Ovary (tissue), 9 donors: Measurements from ENCODE around the gene THTPA. TPM values are rescaled to one million over a fixed set of nuclear protein-coding genes. Genes with fewer than 3 reads are reported as not detected.
A peak's percentile ranks its signal among the peaks of the same experiment; 100 is the strongest.

ENCODE experiments used
- DNase-seq, 5 donors: peaks; one replicate each; pipeline ENCODE4 v3.0.0-alpha.2; 2019 to 2020
- H3K27ac ChIP-seq, 2 donors: fragments of 200-600 bp; one replicate each; pipeline versions ENCODE4 v1.5.1 to v1.8.0; 2019 to 2022
- H3K27me3 ChIP-seq: fragments of 200-600 bp; one replicate; pipeline ENCODE4 v1.8.0; 2022
- H3K36me3 ChIP-seq: fragments of 200-600 bp; sonication (generic); one replicate; pipeline ENCODE4 v1.5.1; 2019
- H3K4me1 ChIP-seq: one replicate; pipeline ENCODE4 v1.8.1; 2013; ENCODE audit warnings: mild to moderate bottlenecking, moderate library complexity; ENCODE audit not compliant: insufficient read depth
- H3K4me3 ChIP-seq: fragments of 200-600 bp; sonication (generic); one replicate; pipeline ENCODE4 v1.5.1; 2017
- H3K9me3 ChIP-seq, 2 donors: fragments of 200-600 bp in 1 of 2; sonication (generic) in 1 of 2; one replicate each; pipeline versions ENCODE4 v1.5.1 to v1.8.1; 2013 to 2019; ENCODE audit warnings: mild to moderate bottlenecking in 1 of 2, moderate library complexity in 1 of 2
- EP300 ChIP-seq: sonication (generic); formaldehyde crosslinking; IDR thresholded peaks from one replicate; pipeline ENCODE4 v1.6.1; 2017; ENCODE audit warnings: antibody characterized with exemption
- POLR2A ChIP-seq: fragments of 450-650 bp; IDR thresholded peaks from one replicate; pipeline ENCODE4 v1.6.1; 2017; ENCODE audit warnings: antibody characterized with exemption, mild to moderate bottlenecking, moderate library complexity
- WGBS, 3 donors: extraction: QIAGEN DNeasy Blood & Tissue Kit in 1 of 3; methylation state at CpG; one replicate each; pipeline versions ENCODE4 v1.1.5 to v1.1.7; 2013 to 2017; 5-methylcytosine and 5-hydroxymethylcytosine counted together
- intact Hi-C, 4 donors: fragments of 100-400 bp; cut with DNase I; formaldehyde crosslinking; loops; one replicate each; pipeline versions ENCODE4 v1.11.0 to v1.15.1; 2022 to 2023
- polyA plus RNA-seq, 2 donors: library from polyadenylated mRNA; stranded (reverse); fragments of 200-250 nt in 1 of 2; fragments of 350-450 nt in 1 of 2; fragmentation: Illumina TruSeq in 1 of 2; extraction: RNeasy Lipid Tissue Mini Kit (QIAGEN cat#74804) in 1 of 2; gene quantifications; one replicate each; pipeline ENCODE4 v1.2.3, GENCODE V29; 2013 to 2014
- total RNA-seq, 7 donors: library from RNA; depleted of rRNA in 2 of 7; stranded (reverse); fragments of >200 nt in 2 of 7; fragmentation: NEBNext Ultra II Directional in 3 of 7; extraction: Animal tissue kit (Norgen Biotek cat#: 25700) in 3 of 7; gene quantifications; one replicate each; pipeline versions ENCODE4 v1.1.0 to v1.2.4, GENCODE V29; 2016 to 2023
- TF ChIP-seq, protein P1 (sequence below), 3 donors: fragments of 450-650 bp in 2 of 3; fragments of 200-600 bp in 1 of 3; IDR thresholded peaks; one replicate each; pipeline versions ENCODE4 v1.5.1 to v1.8.0; 2016 to 2022; ENCODE audit warnings: antibody characterized with exemption in 3 of 3, mild to moderate bottlenecking in 1 of 3
- donor health status: DM: no; HTN: no; CAD: no; lungs with moderate emphysema.
- donor health status: DM: no; HTN: no; CAD: no.
- donor health status: Bipolar disorder and iron deficiency.
- donor health status: DM: yes; HTN: yes; CAD: no.
- donor health status: DM: no; HTN: no; CAD: no.
- donor health status: DM: yes; HTN: yes; CAD: no.

THTPA gene
- total and polyA plus RNA-seq, 9 donors, result 11.5 to 22.3 (median 19.4) TPM

DNA sequence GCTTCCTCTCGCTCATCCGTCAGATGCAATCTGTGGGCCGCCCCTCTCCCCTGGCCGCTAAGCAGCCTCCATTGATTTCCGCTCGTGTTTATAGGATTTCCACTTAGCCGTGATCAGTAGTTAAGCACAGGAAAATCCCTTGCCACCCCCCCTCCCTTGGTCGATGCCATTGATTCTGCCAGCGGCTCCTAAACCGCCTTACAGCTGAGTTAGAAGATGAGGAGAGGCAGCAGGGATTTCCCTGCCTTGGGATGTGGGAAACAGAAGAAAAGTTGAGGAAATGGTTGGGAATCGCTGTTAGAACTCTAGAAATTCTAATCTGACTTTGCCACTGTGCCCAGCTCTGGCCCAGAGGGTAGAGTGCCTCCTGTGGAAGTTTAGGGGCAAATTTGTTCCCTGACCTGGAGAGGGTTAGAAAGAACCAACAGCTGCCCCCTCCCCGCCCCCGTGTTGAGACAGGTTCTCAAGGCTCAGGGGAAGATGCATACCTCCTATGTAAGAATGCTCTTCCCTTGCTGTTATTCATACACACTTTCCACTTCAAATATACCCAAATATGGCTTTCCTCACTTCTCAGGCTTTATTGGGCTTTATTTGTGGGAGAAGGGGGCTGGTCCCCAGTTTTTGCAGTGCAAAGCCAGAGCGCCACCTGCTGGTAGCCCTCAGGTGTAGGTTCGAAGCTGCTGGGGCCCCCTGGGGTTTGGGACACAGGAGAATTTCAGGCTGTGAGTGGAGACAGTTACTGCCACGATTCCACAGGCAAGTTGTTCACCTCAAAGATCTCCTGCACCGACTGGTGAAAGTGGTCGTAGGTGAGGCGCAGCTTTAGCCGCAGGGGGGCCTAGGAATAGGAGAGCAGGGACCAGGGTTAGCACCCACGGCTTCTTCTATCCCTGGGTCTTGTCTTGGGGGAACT, 3.2 kb downstream of the THTPA start:
- Histone ChIP-seq H3K4me3 (no peak overlapping the region), H3K27me3 (no peaks in the 10 kb centered on the region), H3K4me1 (peaks cover 6% of the 10 kb centered on the region), H3K27ac (no peak overlapping the region), H3K36me3 (no peaks in the 10 kb centered on the region), H3K9me3 (no peaks in the 10 kb centered on the region)
- DNase-seq, result peak in 3 of 5 donors; percentile 46 to 63 (median 51)
- intact Hi-C loops, result loop anchor here in 1 of 4 donors (10.0 kb wide), 1 partner anchor 234 kb away; the partner anchor contains the start of gene PABPN1
- no peak for TF ChIP-seq EP300
- TF ChIP-seq, protein P1, sequence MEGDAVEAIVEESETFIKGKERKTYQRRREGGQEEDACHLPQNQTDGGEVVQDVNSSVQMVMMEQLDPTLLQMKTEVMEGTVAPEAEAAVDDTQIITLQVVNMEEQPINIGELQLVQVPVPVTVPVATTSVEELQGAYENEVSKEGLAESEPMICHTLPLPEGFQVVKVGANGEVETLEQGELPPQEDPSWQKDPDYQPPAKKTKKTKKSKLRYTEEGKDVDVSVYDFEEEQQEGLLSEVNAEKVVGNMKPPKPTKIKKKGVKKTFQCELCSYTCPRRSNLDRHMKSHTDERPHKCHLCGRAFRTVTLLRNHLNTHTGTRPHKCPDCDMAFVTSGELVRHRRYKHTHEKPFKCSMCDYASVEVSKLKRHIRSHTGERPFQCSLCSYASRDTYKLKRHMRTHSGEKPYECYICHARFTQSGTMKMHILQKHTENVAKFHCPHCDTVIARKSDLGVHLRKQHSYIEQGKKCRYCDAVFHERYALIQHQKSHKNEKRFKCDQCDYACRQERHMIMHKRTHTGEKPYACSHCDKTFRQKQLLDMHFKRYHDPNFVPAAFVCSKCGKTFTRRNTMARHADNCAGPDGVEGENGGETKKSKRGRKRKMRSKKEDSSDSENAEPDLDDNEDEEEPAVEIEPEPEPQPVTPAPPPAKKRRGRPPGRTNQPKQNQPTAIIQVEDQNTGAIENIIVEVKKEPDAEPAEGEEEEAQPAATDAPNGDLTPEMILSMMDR (IDR thresholded peaks at IDR 0.05), result peak; percentile 26 to 48 (median 43)
- WGBS, 3 donors, result 72 to 76% (median 72%) methylated on average over 21 of the region's 21 CpGs

DNA sequence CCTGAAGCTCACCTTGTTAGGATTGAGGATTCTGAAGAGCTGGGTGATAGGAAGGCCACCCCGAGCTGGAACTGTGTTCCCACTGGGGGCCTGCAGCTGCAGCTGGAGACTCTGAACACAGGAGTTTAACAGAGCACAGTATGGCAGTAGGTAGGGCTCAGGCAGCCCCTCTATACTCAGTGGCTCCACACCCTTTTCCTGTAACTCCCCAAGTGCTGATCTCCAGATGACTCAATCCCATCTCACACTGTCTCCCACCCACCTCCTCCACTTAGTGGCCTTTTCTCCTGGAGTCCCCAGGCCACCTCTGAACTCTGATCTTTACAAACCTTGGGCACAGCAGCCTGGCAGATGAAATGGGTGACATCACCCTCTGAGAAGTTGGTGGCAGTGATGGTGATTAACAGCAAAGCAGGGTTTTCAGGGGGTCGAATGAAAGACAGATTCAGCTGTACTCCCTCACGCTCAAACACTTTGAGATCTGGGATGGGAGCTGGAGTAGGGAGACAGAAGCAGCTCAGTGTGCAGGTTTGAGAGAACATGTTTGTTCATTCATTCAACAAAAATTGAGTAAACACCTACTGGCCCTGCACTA, 4.0 kb downstream of the THTPA start:
- Histone ChIP-seq H3K36me3 (no peaks in the 10 kb centered on the region), H3K4me3 (no peak overlapping the region), H3K4me1 (peaks cover 6% of the 10 kb centered on the region), H3K9me3 (no peaks in the 10 kb centered on the region), H3K27ac (no peak overlapping the region), H3K27me3 (no peaks in the 10 kb centered on the region)
- TF ChIP-seq EP300 (no peak), POLR2A (no peak)
- TF ChIP-seq, protein P1 (IDR thresholded peaks at IDR 0.05), result no peak
- WGBS, 3 donors, result 81 to 87% (median 82%) methylated on average over 3 of the region's 3 CpGs
- intact Hi-C loops, result loop anchor here (2.0 to 10.0 kb wide), 4 partner anchors 81 to 235 kb away; partner anchors contain the start of gene PABPN1 (in 2 of the 4)
- DNase-seq, result no peak

DNA sequence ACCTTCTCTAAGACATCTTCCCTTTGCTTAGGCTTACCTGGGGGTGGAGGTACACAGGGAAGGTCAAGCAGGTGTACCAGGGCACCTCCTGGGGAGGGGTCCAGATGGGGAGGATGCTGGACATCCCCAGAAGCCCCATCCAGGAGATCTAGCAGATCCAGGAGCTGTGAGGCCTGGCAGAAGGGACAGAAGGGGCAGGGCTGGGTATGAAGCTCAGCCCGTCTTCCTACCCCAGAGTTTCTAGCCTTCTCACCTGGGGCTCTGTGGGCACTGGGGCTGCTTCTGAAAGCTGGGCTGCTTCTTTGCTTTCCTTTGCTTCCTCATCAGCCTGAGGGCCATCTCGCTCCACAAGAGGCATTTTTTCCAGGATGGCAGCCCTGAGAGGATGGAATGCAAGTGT, 5.2 kb downstream of the THTPA start:
- TF ChIP-seq EP300 (no peak), POLR2A (no peak)
- Histone ChIP-seq H3K27ac (no peak overlapping the region), H3K4me1 (peaks cover 6% of the 10 kb centered on the region), H3K27me3 (no peaks in the 10 kb centered on the region), H3K36me3 (no peaks in the 10 kb centered on the region), H3K4me3 (no peak overlapping the region), H3K9me3 (no peaks in the 10 kb centered on the region)
- intact Hi-C loops, result loop anchor here (2.0 to 10.0 kb wide), 4 partner anchors 82 to 236 kb away; partner anchors contain the start of gene PABPN1 (in 1 of the 4)
- DNase-seq, result no peak
- 93 to 97% (median 95%) methylated on average over 2 of the region's 2 CpGs for WGBS, 3 donors

GRCh38 chr14:23561873-23562821, 6.1 kb downstream of the THTPA start:
- intact Hi-C loops, result loop anchor here (2.0 to 10.0 kb wide), 4 partner anchors 83 to 237 kb away; partner anchors contain the start of gene PABPN1 (in 1 of the 4)
- Histone ChIP-seq H3K4me1 (peaks cover under 1% of the 10 kb centered on the region), H3K4me3 (no peak overlapping the region), H3K27me3 (no peaks in the 10 kb centered on the region), H3K36me3 (no peaks in the 10 kb centered on the region), H3K9me3 (no peaks in the 10 kb centered on the region), H3K27ac (peak overlapping the region in 1 of 2 donors; percentile 49)
- DNase-seq, result peak in 1 of 5 donors; percentile 34
- TF ChIP-seq EP300 (no peak), POLR2A (no peak)
- TF ChIP-seq, protein P1 (IDR thresholded peaks at IDR 0.05), result no peak
- 69 to 71% (median 69%) methylated on average over 15 of the region's 15 CpGs for WGBS, 3 donors
